Kasumi-1 (cell line): Measurements from ENCODE around the gene CBARP.

ENCODE experiments used
- DNase-seq, 2 experiments: peaks; one replicate each; lab custom pipeline; 2025; lab: John Stamatoyannopoulos, UW

The CBARP gene

DNA sequence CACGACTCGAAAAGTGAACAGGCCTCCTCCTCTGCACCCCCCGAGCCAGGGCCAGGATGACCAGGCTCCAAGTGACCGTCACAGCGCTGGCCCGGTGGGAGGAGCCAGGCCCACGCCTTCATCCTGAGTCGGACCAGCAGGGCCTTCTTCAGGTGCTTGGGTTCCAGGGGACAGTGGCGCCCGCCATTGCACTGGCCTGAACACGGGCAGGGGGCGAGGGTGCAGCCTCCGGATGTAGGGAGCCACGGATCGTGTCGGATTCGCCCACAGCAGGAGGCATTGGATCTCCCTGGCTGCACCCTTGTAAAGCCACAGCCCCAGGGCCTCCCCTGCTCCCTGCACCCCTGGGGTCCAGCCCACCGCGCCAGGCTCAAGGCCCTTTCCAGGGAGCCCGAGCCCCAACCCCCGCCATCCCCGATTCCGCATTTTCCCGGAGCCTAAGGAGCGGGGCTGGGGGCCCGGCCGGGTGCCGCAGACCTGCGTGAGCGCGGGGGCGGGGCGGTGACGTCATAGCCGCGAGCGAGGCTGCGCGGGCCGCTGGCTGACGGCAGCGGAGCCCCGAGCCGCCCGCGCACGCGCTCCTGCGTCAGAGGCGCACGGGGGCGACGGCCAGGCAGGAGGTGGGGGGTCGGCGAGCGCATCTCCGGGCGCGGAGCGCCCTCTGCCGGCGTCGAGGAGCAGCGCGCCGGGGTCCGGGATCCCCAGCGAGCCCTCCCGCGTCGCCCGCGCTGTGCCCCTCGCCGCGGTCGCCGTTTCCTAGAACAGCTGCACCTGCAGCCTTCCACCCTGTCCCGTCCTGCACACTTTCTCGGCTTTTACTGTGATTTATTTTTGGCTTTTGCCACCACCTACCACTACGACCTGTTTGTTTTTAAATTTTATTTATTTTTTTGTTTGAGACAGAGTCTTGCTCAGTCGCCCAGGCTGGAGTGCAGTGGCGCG, 2.3 kb upstream of the CBARP start:
- peak; percentile 71 to 84 for DNase-seq

DNA sequence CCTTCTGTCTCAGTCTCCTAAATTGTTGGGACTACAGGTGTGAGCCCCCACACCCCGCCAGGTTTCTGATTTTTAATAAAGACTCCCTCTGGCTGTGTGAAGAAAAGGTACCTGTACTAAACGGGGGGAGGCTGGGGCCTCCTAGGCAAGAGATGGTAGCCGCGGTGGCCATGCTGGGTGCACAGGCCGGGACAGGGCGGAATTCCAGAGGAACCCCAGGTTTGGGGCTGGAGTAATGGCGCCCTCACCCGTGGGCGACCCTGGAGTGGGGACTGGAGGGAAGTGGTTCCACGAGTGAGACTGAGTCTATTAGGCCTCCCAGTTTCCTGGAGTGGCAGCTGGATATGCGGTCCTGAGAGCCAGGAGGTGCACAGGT, 1.6 kb upstream of the CBARP start:
- no peak for DNase-seq

DNA sequence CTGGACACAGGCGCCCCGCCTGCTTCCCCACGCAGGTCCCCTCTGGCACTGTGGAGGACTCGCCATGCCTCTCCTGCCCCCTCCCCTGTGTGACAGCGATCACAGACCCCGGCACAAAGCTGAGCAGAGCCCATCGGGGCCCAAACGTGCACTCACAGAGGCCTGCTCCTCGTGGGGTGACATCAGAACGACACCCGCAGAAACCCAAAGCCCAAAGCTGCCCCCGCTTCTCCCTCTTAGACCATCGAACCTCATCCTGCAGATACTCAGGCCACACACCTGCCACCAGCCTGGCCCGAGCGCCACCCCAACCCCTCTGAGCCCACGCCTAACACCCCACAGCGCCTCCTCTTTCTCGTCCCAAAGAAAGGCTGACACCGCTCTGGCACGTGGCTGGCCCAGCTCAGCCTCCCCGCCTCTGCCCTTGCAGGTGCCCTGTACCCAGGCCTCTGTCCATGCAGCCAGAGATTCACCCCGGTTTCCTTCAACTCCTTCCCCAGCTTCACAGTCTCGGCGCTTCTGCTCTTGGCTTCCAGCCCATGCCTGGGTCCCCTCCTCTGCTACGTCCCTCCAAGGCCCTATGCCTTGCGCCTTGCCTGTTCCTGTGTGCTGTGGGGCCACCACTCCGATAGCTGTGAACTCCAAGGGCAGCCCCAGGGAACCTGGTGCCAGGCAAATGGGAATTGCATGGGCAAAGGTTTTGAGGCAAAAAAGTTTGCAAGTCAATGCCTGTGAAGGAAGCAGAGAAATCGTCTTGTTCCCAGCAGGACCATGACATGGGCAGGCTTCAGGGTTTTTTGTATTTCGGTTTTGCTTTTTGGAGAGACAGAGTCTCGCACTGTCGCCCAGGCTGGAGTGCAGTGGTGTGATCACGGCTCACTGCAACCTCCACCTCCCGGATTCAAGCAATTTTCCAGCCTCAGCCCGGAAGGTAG, 831 bp upstream of the CBARP start:
- no peak for DNase-seq

DNA sequence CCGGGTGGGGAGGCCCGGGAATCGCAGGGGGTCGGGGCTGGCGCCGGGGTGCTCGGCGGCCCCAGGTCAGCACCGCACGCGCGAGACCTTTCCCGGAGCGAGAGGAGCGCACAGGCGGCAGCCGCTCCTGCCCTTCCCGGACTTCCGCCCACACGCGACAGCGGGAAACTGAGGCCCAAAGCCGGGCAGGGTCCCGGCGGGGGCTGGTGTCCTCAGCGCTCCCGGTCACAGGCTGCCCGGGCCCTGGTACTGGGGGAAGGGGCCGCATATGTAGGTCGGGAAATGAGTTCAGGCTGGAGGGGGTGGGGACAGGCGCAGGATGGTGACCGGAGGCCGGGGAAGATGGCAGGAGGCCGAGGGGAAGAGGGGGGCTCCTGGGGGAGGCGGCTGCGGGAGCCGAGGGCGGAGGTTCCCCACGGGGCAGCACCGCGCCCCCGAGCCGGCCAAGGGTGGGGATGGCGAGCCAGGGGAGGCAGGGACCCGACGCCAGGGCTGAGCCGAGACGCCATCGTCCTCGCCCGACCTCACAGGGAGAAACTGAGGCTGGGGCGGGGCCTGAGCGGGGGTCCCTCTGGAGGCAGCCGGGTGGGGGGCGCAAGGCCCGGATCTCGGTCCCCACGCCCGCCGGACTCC, 662 bp downstream of the CBARP start:
- no peak for DNase-seq

DNA sequence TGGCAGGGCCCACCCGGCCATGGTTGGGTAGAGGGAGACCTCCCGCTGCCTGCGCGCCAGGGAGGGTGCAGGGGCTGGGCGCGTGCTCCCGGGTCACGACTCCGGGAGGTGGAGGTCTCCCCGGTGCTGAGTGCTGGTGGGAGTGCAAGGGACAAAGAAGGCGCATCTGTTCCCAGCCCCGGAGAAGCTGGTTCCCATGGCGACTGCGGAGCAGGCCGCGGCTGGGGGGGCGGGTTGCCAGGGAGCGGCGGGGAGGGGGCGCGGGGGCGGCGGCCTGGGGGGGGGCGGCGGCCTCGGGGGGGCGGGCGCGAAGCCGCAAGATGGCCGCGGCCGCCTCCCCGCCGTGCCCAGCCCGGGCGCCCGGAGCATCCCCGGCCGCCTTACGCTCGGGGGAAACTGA, 1.2 kb downstream of the CBARP start:
- DNase-seq: no peak

DNA sequence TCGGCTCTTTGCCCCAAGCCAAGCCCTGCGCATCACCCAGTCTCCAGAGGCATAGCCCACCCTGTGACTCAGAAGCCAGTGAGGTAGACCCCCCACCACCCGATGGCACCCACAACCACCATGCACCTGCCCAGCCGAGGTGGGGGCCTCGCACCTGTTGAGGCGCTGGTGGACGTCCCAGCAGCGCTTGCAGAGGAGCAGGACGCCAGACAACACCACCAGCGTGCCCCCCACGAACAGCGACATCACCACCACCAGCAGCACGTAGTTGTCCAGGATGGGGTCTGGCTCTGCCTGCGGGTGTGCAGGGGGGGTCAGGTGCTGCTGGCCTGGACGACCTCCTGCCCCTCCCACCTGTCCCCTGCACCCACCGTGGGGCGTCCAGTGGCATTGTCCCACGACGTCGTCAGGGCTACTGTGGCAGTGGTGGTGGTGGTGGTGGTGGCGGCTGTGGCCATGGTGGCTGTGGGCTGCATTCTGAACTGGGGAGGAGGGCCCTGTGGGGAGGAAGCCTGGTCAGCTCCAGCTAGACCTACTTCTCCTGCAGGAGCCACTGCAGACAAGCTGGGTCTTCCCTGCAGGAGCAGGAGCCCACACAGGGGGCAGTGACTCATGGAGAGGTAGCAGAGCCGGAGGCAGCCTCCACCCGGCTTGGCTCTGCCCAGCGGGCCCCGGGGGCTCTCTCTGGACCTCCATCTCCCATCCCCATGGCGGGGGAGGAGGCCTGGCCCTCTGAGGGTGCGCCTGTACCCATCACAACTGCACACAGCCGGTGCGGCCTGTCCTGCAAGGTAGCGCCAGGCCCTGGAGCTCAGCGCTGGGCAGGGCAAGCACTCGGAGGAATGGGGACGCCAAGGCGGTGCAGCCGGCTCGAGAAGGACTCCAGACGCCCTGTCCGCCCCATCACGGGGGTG, 1.9 kb downstream of the CBARP start:
- no peak for DNase-seq

DNA sequence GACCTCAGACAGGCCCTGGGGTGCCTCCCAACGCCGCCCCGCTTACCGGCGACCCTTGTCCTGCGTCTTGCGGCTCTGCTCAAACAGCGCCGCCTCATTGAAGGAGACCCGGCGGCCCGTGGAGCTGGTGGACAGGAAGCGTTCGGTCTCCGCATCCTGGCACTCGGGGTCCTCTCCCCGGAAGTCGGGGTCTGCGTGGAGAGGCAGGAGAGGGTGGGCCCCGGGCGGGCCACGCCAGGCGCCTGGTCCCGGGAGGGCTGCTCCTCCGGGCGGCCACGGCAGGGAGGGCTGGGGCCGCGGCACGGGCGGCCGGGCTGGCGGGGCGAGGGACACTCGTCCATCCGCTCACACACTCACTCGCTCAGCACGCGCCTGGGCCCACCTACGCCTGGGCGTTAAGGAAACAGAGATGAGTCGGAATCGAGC, 2.8 kb downstream of the CBARP start:
- no peak for DNase-seq

DNA sequence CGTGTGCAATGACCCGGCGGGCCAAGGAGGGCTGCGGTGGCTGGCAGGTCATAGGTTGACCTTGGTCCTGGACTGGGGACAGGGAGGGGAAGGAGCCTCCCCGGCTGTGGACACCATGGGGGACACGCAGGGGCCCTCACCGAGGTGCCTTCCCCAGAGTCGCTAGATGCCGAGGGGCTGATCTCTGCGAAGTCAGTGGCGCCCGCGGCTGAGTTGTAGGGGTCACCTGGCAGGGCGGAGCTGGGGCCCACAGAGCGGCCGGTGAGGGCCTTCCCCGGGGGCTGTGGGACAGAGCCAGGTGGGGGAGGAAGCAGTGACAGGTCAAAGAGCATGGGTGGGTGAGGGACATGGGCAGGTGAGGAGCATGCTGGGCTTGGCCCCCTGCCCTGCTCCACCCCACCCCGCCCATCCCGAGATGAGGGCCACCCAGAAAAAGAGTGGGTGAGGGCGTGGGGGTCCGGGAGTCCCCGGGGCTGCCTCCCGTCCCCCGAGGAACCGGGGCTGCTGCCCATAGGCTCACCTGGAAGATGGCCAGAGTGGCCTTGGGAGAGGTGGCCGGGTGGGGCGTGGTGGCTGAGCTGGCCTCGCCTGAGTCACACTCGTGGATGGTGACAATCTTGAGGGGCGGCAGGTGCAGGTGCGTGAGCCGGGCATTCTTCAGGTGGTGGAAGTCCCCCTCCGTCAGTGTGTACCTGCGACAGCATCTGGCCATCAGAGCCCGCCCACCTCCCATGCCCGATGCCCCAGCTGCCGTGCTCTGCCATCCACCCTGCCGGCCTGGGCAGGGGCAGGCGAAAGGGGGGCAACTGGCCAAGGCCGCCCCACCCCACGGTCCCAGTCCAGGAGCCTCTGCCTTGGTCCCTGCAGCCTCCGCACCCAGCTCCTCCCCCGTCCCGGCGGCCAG, 3.5 kb downstream of the CBARP start:
- no peak for DNase-seq

DNA sequence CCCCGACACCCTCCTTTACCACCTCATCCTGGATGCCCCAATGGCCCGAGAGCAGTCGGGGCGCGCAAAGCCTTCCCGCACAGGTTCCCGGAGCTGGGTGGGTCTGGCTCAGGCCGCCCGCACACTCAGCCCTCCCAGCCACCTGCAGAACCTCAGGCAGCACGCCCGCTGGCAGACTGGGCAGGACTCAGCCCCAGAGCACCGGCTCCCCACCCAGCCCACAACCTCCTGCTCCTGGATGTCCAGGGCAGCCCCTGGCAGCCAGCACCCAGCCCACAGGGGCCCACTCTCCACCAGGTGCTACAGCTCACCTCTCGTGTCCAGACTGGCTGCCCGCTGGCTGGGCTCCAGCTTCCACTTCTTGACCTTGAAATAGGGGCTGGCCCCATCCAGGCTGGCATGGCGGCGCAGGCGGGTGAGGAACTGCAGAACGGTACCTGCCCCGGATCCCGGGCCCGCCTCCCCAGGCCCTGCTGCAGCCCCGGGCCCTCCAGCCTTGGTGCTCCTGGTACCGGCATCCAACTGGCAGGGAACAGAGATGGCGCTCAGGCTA, 4.6 kb downstream of the CBARP start:
- no peak for DNase-seq

DNA sequence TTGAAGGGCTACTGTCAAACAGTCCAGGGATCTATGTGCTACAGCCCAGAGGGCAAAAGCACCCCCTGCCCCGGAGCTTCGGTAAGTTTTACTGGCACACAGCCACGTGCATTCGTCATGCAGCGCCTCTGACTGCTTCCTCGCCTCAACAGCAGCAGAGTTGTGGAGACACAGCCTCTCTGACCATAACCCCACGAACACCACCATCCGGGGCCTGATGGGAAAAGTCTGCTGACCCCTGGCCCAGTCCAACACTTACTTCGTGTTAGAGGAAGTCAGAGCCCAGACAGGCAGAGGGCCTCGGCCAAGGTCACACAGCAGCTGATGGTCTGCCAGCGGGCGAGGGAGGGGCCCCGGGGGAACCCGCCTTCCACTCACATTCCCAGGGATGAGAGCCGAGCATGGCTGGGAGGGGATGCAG, 5.1 kb downstream of the CBARP start:
- no peak for DNase-seq

DNA sequence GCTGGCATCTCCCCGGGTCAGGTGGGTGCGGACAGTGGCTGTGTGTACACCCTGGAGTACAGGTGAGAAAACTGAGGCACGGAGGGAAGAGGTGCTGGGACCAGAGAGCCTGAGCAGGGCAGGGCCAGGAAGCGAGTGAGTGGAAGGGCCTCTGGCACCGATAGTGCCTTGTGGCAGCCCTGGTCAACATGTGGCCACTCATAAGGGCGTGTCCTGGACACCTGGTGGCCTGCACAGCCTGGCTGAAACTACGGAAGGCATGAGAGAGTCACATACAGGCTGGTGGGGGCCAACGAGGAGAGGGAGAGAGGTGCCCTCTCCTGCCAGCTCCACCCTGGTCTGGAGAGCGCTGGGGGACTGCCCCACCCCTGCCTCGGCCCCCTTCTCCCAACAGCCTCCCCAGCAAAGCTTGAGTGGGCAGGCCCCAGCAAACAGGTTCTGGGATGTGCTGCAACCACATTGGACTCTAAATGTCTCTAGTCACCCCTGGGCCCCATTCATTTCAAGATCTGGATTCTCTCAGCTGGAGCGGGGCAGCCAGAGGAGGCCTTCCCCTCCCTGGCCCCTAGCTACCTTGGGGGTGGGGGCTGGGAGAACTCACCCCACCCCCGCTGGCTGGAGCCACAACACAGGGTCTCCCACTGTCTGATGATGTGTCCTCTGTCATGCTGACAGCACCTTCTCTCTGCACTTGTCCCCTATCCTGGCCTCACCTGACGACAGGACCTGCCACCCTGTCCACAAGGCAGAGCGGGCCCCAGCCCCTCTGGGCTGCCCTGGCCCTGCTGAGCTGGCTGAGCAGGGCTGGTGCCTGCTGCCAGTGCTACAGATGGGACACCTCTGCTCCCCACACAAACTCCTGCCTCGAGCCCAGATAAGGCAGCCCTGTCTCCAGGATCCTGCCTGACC, 5.8 kb downstream of the CBARP start:
- DNase-seq: no peak

DNA sequence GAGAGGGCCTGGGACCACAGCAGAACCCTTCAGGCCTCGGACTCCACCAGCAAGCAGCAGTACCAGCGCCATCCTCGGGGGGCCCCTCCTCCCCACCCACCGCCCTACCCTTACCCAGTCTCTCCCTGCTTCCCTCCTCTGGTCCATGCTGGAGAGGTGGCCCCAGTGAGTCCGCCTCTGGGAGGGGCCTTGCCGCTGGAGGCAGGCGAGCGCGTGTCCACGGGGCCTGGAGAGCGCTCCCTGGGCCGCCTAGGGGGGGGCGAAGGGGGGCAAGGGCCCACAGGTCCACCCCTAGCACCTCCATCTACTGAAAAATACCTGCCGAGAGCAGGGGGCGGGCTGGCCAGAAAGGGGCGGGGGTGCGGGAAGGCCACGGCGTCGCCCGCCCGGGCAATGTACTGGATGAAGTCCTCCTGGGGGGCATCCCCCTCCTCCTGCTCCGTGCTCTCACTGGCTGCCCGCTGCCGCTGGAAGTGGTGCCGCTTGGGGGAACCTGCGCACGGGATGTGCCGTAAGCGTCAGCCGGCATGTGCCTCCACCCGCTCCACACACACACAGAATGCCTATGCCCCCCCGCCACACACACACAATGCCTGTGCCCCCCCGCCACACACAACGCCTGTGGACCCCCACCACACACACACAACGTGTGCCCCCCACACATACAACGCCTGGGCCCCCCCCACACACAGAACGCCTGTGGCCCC, 6.9 kb downstream of the CBARP start:
- no peak for DNase-seq

DNA sequence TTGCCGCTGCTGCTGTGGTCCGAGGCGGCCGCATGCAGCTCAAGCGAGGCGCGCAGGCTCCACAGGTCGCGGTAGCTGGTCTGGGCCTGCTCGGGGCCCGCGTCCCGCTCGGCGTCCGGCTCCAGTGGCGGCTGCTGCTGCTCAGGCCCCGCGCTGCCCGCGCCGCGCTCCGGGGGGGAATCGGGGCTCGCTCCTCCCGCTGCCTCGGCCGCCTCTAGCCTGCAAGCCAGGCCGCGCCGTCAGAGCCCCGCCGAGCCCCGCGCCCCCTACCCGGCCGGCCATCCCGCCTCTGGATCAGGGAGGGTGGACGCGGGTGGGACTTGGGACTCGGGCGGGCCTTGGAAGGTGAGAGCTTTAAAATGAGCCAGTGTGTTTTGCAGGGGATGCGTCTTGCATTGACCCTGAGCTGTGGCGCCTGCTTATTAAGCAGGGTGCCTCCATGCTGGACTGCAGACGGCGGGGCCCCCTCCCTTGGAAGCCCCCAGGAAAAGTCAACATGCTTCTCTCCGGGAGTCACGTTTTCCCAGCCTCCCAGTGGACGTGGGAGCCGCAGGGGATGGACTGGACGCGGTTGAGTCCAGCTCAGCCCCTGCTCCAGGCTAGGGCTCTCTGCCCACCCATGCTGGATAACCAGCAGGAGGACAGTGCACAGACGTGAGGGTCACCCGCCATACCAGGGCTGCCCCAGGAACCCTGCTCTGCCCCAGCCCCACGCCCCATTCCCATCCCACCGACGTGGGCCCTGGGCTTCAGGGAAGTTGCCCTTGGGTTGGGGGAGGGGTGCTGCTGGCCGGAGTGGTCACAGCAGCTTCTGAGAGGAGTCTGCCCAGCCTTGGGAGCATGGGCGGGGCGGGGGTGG, 7.7 kb downstream of the CBARP start:
- no peak for DNase-seq

DNA sequence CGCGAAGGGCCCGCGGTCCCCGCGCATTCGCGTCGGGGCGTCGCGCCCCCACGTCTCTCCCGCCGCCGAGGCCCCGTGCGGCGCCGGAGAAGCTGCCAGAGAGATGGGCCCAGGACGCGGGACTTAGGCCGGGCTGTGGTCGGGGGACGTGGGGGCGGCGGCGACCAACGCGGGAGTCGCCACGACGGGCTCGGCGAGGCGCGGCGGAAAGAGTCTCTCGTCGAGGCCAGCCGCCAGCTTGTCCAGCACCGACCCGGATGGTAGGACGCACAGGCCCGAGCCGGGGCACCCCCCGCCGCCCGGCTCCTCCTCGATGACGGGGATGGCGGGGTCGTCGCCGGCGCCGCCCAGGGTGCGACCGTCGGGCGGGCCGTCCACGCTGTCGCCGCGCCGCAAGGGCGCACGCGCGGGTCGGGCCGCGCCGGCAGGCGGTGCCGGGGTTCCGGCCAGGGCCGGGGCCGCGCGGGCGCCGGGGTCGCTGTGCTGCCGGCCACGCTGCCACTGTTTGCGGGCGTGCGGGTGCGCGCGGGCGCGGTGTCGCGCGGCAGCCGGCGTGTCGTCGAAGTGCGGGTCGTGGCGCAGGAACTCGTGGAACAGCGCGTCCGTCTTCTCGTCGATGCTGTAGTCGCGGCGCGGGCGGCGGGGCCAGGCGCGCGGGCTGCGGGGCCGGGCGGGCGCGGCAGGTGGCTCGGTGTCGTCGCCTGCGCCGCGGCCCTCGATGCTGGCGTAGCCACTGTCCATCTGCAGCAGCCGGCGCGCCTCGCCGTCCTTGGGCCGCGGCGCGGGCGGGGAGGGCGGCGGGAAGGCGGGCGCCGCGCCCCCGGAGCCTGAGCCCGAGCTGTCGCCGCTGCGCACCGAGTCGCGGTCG, 8.5 kb downstream of the CBARP start:
- no peak for DNase-seq

DNA sequence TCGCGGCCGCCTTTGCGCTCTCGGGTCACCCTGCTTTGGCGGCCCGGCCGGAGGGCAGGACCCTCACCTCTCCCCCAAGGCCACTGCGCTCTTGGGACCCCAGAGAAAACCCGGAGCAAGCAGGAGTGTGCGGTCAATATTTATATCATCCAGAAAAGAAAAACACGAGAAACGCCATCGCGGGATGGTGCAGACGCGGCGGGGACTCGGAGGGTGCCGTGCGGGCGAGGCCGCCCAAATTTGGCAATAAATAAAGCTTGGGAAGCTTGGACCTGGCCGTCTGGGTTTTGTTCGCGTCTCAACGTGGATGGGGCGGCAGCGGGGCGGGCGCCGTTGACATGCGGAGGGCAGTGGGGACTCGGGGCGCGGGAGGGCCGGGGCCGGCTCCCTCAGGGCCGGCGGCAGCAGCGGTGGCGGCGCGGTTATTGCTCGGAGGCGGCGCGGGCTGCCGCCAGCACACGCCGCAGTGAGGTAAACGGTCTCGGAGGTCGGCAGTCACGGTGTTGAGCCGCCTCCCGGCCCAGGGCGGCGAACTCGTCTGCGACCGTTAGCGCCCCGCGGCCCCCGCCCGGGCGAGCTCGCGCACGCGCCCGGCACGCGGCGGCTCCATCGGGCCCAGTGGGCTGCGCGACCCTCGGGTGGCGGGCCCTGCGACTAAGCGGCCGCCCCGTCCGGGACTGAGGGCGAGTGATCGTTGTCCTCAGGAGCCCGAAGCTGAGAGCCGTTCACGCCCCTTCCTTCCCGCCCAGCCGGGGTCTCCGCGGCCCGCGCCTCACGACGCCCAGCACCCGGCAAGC, 9.4 kb downstream of the CBARP start:
- DNase-seq: no peak
